ENCODE measurements around the gene ELFN2.

ELFN2 gene

GRCh38 chr22:37384691-37385090, 42.6 kb downstream of the ELFN2 start:
- DNase-seq (ENCODE audit: low read depth in 3 of 3) = no peak

GRCh38 chr22:37383341-37383740, 43.9 kb downstream of the ELFN2 start:
- no peak for DNase-seq (ENCODE audit: low read depth in 3 of 3)

DNA sequence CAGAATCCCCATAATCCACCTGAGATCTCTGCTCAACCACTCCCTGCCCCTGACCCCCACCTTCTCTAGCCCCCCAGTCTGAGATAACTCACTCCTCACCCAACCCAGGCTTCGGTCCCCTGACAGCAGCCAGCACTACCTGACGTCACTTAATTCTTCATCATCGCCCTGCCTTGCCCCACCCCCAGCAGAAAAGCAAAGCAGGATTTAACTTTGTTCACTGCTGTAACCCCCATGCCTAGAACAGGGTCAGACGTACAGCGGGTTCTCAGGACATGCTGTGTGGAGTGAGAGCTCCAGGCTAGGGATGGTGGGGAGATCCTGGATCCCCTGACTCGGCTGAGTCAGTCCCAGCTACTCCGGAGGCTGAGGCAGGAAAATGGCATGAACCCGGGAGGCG, 45.8 kb downstream of the ELFN2 start:
- DNase-seq (ENCODE audit: low read depth in 3 of 3) = no peak

DNA sequence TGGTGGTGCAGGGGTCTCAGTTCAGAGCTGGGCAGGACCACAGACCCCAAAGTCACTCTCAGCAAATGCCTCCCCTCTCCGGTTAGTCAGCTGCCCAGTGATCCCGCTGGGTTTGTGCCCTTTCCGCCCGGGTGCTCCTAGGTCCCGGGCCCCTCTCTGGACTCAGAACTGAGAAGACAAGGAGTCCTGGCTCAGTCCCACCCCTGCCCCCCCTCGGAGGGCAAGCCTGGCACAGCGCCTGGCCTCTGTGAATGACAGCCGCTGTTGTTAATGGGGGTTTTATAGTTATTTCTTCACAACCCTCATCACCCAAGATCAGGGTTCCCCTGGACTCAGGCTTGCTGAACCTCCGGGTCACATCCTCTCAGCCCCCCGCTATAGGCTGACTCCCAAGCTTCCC, 47.6 kb downstream of the ELFN2 start:
- DNase-seq (ENCODE audit: low read depth in 3 of 3) = no peak

GRCh38 chr22:37379085-37379484, 48.2 kb downstream of the ELFN2 start:
- DNase-seq (ENCODE audit: low read depth in 3 of 3) = no peak

- DNase-seq (ENCODE audit: low read depth in 3 of 3) = no peak
These were observed 48.6 kb downstream of the ELFN2 start for GRCh38 chr22:37378642-37379058.

- no peak for DNase-seq (ENCODE audit: low read depth in 3 of 3)
These were observed 49.4 kb downstream of the ELFN2 start for GRCh38 chr22:37377927-37378326.

DNA sequence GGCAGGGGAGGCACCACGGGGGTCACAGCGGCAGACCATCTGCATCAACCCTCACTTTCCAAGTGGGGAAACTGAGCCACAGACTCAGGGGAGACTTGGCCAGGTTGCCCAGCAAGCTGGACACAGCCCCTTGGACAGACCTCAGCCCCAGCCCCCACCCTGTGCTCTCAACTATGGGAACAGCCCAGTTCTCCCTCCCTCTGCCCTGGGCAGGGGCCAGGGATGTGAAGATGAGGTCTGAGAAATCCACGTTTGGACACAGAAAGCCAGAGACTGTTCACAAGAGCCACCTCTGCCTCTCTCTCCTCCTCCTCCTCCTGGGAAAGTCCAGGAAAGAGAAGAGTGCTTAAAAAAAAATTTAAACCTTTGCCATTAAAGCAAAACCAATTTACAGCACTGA, 50.1 kb downstream of the ELFN2 start:
- no peak for DNase-seq (ENCODE audit: low read depth in 3 of 3)

DNA sequence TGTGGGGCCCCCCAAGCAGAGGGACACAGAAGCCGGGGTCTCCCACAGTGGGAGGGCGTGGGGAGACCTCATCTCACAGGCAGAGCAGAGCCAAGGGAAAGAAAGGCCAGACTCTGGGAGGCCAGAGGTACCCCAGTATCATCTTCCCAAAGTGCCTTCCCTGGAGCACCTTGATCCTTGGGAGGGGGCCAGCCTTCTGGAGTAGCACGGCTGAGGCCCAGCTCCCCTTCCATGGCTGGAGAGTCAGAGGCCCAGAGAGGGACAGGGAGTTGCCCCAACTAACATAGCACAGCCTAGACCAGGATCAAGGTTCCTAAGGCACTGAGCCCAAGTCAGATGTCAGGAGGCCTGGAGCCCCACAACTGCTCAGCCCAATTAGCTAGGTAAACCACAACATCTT, 50.6 kb downstream of the ELFN2 start:
- DNase-seq (ENCODE audit: low read depth in 3 of 3) = no peak

- no peak for DNase-seq (ENCODE audit: low read depth in 3 of 3)
These were observed 51.5 kb downstream of the ELFN2 start for GRCh38 chr22:37375801-37376200.

GRCh38 chr22:37374571-37374970, 52.7 kb downstream of the ELFN2 start:
- no peak for DNase-seq (ENCODE audit: low read depth in 3 of 3)

DNA sequence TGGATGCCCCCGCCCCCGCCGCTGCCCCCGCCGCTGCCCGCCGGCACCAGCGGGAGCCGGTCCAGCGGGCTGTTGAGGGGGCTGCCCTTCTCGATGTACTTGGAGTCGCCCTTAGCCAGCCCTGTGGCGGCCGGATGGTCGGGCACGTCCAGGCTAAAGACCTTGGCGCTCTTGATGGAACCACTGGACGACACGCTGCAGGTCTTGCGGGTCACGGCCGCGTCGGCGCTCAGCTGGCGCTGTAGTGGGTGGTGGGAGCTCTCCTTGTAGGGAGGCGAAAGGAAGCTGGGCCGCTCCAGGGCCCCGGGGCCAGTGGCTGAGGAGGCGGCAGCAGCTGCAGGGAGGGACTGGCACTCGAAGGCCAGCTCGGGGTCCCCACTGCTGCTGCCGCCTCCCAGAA, 53.8 kb downstream of the ELFN2 start:
- no peak for DNase-seq (ENCODE audit: low read depth in 3 of 3)

GRCh38 chr22:37371911-37372310, 55.4 kb downstream of the ELFN2 start:
- no peak for DNase-seq (ENCODE audit: low read depth in 3 of 3)

GRCh38 chr22:37371491-37371890, 55.8 kb downstream of the ELFN2 start:
- DNase-seq (ENCODE audit: low read depth in 3 of 3) = no peak

- DNase-seq (ENCODE audit: low read depth in 3 of 3) = no peak
These were observed 56.8 kb downstream of the ELFN2 start for GRCh38 chr22:37370306-37370979.

DNA sequence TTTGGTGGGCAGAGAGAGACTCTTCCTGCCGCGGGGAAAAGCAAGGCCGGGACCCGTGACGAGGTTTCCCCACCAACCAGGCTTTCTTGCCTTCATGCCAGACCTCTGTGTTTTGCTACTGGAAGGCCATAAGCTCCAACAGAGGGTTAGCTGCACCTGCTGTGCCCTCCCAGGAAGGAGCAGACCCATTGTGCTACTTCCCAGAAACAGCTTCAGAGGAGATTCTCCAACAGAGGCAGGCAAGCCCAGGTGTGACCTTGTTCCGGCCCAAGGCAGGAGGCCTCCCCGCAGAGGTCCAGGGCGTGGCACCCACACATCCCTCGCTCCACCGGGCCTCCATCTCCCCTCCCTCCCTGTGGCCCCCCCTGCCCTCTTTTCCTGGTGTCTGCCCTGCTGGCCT, 57.8 kb downstream of the ELFN2 start:
- no peak for DNase-seq (ENCODE audit: low read depth in 3 of 3)

- no peak for DNase-seq (ENCODE audit: low read depth in 3 of 3)
These were observed 59.2 kb downstream of the ELFN2 start for GRCh38 chr22:37368058-37368457.

GRCh38 chr22:37366601-37367000, 60.7 kb downstream of the ELFN2 start:
- DNase-seq (ENCODE audit: low read depth in 3 of 3) = no peak

DNA sequence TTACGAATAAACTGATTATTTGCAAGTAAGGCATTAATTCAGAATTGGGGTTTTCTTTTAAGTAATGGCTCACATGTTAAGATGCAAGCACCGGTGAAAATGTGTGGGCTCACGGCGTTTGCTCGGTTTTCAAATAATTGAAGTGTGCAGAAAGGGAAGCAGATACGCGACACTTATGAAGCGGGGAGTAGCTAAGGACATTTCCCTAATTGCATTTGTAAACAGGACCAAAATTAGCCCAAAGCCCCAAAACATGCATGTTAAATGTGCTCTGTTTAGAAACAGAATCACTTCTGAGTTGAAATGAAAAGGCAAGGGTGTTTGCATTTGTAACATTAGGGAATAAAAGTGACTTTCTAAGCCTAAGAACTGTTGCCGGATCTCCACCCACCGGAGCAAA, 61.3 kb downstream of the ELFN2 start:
- no peak for DNase-seq (ENCODE audit: low read depth in 3 of 3)

GRCh38 chr22:37363261-37363992, 63.9 kb downstream of the ELFN2 start:
- DNase-seq (ENCODE audit: low read depth in 3 of 3) = no peak

DNA sequence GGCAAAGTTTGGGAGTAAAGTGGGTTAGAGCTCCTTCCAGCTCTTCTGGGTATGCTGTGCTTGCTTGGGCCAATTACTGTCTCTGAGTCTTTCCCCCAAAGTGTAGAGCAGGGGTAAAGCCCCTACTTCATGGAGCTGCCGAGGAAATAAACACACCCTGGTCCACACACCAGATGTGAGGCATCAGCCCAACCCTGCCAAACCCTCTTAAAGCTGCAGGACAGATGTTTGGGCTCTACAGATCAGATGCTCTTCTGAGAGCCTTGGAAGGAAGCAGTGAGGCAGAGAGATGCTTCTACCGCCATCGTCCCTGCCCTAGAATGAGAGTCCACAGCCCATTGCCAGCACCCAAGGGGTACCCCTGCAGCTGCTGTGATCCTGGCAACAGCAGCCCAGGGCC, 64.7 kb downstream of the ELFN2 start:
- no peak for DNase-seq (ENCODE audit: low read depth in 3 of 3)

GRCh38 chr22:37358917-37359316, 68.4 kb downstream of the ELFN2 start:
- no peak for DNase-seq (ENCODE audit: low read depth in 3 of 3)

DNA sequence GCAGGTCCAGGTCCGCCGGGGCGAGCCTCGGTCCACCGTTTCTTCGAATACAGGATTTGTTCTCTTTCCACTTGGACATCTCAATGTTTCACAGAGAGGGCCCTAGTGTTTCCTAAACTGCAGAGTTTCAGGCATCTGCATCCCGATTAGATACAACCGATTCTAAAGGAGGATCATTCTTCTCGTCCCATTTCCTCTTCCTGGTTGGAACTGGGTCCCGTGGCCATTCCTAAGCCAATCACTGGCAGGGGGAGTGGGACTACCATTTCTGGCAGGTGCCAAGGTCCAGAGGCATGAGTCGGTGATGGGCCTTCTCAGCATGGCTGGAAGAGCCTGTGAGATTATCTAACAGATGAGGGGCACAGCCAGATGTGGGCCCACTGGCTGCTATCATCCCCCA, 68.9 kb downstream of the ELFN2 start:
- no peak for DNase-seq (ENCODE audit: low read depth in 3 of 3)

All from stimulated activated CD4-positive, alpha-beta T cell treated with anti-CD3 and anti-CD28 coated beads, TNF-alpha, amount 100 ng/mL, for 48 hours (primary cell).